Measurements from ENCODE around the gene MINDY4. TPM values are rescaled to one million over a fixed set of nuclear protein-coding genes. Genes with fewer than 3 reads are reported as not detected.
"Not testable (repeated sequence)": the region's sequence is repeated elsewhere in the genome, so short reads cannot be mapped to it uniquely, and the experiment has no call there.

The MINDY4 gene
- total RNA-seq, 2 donors from 2014 or later = 0.74 to 1.4 TPM

- Mint-ChIP-seq H3K9me3 (no peaks in the 10 kb centered on the region), H3K4me1 (no peaks in the 10 kb centered on the region), H3K4me3 (no peak overlapping the region), H3K27ac (no peak overlapping the region), H3K36me3 (ENCODE audit: low read depth) (no peaks in the 10 kb centered on the region), H3K27me3 (no peaks in the 10 kb centered on the region)
- no peak for ATAC-seq (replicated peaks)
These were observed 43.6 kb downstream of the MINDY4 start for GRCh38 chr7:30814700-30815387.

GRCh38 chr7:30815388-30815854 is 44.2 kb downstream of the MINDY4 start:
- Mint-ChIP-seq H3K36me3 (ENCODE audit: low read depth) (no peaks in the 10 kb centered on the region), H3K4me1 (no peaks in the 10 kb centered on the region), H3K27ac (no peak overlapping the region), H3K9me3 (no peaks in the 10 kb centered on the region), H3K27me3 (no peaks in the 10 kb centered on the region), H3K4me3 (no peak overlapping the region)
- no peak for ATAC-seq (replicated peaks)

GRCh38 chr7:30815951-30816644 is 44.9 kb downstream of the MINDY4 start:
- H3K9me3 Mint-ChIP-seq = no peaks in the 10 kb centered on the region
- H3K27me3 Mint-ChIP-seq = no peaks in the 10 kb centered on the region
- H3K27ac Mint-ChIP-seq = no peak overlapping the region
- no peaks in the 10 kb centered on the region for H3K36me3 Mint-ChIP-seq (ENCODE audit: low read depth)
- H3K4me3 Mint-ChIP-seq = no peak overlapping the region
- ATAC-seq (replicated peaks) = no peak
- H3K4me1 Mint-ChIP-seq = no peaks in the 10 kb centered on the region

GRCh38 chr7:30816645-30817370 is 45.6 kb downstream of the MINDY4 start:
- H3K4me3 Mint-ChIP-seq = no peak overlapping the region
- H3K27me3 Mint-ChIP-seq = no peaks in the 10 kb centered on the region
- H3K27ac Mint-ChIP-seq = no peak overlapping the region
- no peak for ATAC-seq (replicated peaks)
- H3K36me3 Mint-ChIP-seq (ENCODE audit: low read depth) = no peaks in the 10 kb centered on the region
- H3K9me3 Mint-ChIP-seq = no peaks in the 10 kb centered on the region
- no peaks in the 10 kb centered on the region for H3K4me1 Mint-ChIP-seq

- Mint-ChIP-seq H3K4me3 (no peak overlapping the region), H3K9me3 (no peaks in the 10 kb centered on the region), H3K27me3 (no peaks in the 10 kb centered on the region), H3K36me3 (ENCODE audit: low read depth) (no peaks in the 10 kb centered on the region), H3K4me1 (no peaks in the 10 kb centered on the region), H3K27ac (no peak overlapping the region)
- ATAC-seq (replicated peaks) = no peak
These were observed 46.2 kb downstream of the MINDY4 start for GRCh38 chr7:30817371-30817767.

GRCh38 chr7:30824821-30825720 is 53.9 kb downstream of the MINDY4 start:
- ATAC-seq (replicated peaks) = no peak
- Mint-ChIP-seq H3K9me3 (no peaks in the 10 kb centered on the region), H3K27me3 (no peaks in the 10 kb centered on the region), H3K4me1 (no peaks in the 10 kb centered on the region), H3K36me3 (ENCODE audit: low read depth) (no peaks in the 10 kb centered on the region), H3K4me3 (no peak overlapping the region), H3K27ac (no peak overlapping the region)

GRCh38 chr7:30826181-30826580 is 55.0 kb downstream of the MINDY4 start:
- no peak overlapping the region for H3K4me3 Mint-ChIP-seq
- no peak for ATAC-seq (replicated peaks)
- no peaks in the 10 kb centered on the region for H3K27me3 Mint-ChIP-seq
- H3K27ac Mint-ChIP-seq = no peak overlapping the region
- H3K9me3 Mint-ChIP-seq = peaks cover 6% of the 10 kb centered on the region
- H3K4me1 Mint-ChIP-seq = no peaks in the 10 kb centered on the region
- no peaks in the 10 kb centered on the region for H3K36me3 Mint-ChIP-seq (ENCODE audit: low read depth)

- H3K4me3 Mint-ChIP-seq = no peak overlapping the region
- H3K9me3 Mint-ChIP-seq = peaks cover 12% of the 10 kb centered on the region
- no peak for ATAC-seq (replicated peaks)
- H3K27ac Mint-ChIP-seq = no peak overlapping the region
- no peaks in the 10 kb centered on the region for H3K36me3 Mint-ChIP-seq (ENCODE audit: low read depth)
- H3K4me1 Mint-ChIP-seq = no peaks in the 10 kb centered on the region
- no peaks in the 10 kb centered on the region for H3K27me3 Mint-ChIP-seq
These were observed 57.4 kb downstream of the MINDY4 start for GRCh38 chr7:30828591-30828990.

- no peak for ATAC-seq (replicated peaks)
- no peak overlapping the region for H3K4me3 Mint-ChIP-seq
These were observed 58.3 kb downstream of the MINDY4 start for GRCh38 chr7:30829471-30829870.

GRCh38 chr7:30831227-30831626 is 60.0 kb downstream of the MINDY4 start:
- no peaks in the 10 kb centered on the region for H3K27me3 Mint-ChIP-seq
- ATAC-seq (replicated peaks) = no peak
- no peak overlapping the region for H3K4me3 Mint-ChIP-seq

More at GRCh38 chr7:30829471-30829870, 58.3 kb downstream of the MINDY4 start:
- Mint-ChIP-seq H3K27ac (no peak overlapping the region), H3K4me1 (no peaks in the 10 kb centered on the region), H3K9me3 (peaks cover 12% of the 10 kb centered on the region), H3K36me3 (ENCODE audit: low read depth) (no peaks in the 10 kb centered on the region), H3K27me3 (no peaks in the 10 kb centered on the region)

GRCh38 chr7:30831936-30832335 is 60.7 kb downstream of the MINDY4 start:
- H3K9me3 Mint-ChIP-seq = peaks cover 15% of the 10 kb centered on the region
- H3K27me3 Mint-ChIP-seq = no peaks in the 10 kb centered on the region
- H3K27ac Mint-ChIP-seq = no peak overlapping the region
- H3K4me1 Mint-ChIP-seq = no peaks in the 10 kb centered on the region
- no peak overlapping the region for H3K4me3 Mint-ChIP-seq
- no peaks in the 10 kb centered on the region for H3K36me3 Mint-ChIP-seq (ENCODE audit: low read depth)
- ATAC-seq (replicated peaks) = no peak

More at GRCh38 chr7:30831227-30831626, 60.0 kb downstream of the MINDY4 start:
- no peaks in the 10 kb centered on the region for H3K4me1 Mint-ChIP-seq
- H3K27ac Mint-ChIP-seq = no peak overlapping the region
- H3K9me3 Mint-ChIP-seq = peaks cover 15% of the 10 kb centered on the region
- H3K36me3 Mint-ChIP-seq (ENCODE audit: low read depth) = no peaks in the 10 kb centered on the region

- ATAC-seq (replicated peaks) = not testable (repeated sequence)
These were observed 62.9 kb downstream of the MINDY4 start for GRCh38 chr7:30834017-30834674.

GRCh38 chr7:30835396-30835915 is 64.2 kb downstream of the MINDY4 start:
- no peak overlapping the region for H3K27ac Mint-ChIP-seq
- H3K4me1 Mint-ChIP-seq = no peaks in the 10 kb centered on the region
- no peak overlapping the region for H3K4me3 Mint-ChIP-seq
- peaks cover 15% of the 10 kb centered on the region for H3K9me3 Mint-ChIP-seq
- ATAC-seq (replicated peaks) = no peak
- H3K36me3 Mint-ChIP-seq (ENCODE audit: low read depth) = no peaks in the 10 kb centered on the region
- no peaks in the 10 kb centered on the region for H3K27me3 Mint-ChIP-seq

More at GRCh38 chr7:30834017-30834674, 62.9 kb downstream of the MINDY4 start:
- not testable (repeated sequence) for H3K36me3 Mint-ChIP-seq (ENCODE audit: low read depth); H3K27me3 Mint-ChIP-seq; H3K4me3 Mint-ChIP-seq; H3K4me1 Mint-ChIP-seq; H3K27ac Mint-ChIP-seq
- peaks cover 15% of the 10 kb centered on the region for H3K9me3 Mint-ChIP-seq
